ENCODE data around the gene ZNRF2. TPM values are rescaled to one million over a fixed set of nuclear protein-coding genes. Genes with fewer than 3 reads are reported as not detected.

Gene ZNRF2
- total RNA-seq (2022) (25.8 and 28.3 TPM in 2 replicates), Bru-seq, nascent RNA (percentile 91 among the genes with signal in this experiment), BruChase-seq, experiment 1, labeled RNA remaining after a 6-hour chase (percentile 69 among the genes with signal in this experiment), BruChase-seq, experiment 2, labeled RNA remaining after a 2-hour chase (percentile 77 among the genes with signal in this experiment)
- long read RNA-seq, transcript ZNRF2-201 (5 exons, 3,460 nt): major isoform, 65 of 74 reads
- long read RNA-seq, partial matches to known transcripts: 3 of 74 reads
- long read RNA-seq, other reads (novel, unspliced or antisense): 6 of 74 reads

DNA sequence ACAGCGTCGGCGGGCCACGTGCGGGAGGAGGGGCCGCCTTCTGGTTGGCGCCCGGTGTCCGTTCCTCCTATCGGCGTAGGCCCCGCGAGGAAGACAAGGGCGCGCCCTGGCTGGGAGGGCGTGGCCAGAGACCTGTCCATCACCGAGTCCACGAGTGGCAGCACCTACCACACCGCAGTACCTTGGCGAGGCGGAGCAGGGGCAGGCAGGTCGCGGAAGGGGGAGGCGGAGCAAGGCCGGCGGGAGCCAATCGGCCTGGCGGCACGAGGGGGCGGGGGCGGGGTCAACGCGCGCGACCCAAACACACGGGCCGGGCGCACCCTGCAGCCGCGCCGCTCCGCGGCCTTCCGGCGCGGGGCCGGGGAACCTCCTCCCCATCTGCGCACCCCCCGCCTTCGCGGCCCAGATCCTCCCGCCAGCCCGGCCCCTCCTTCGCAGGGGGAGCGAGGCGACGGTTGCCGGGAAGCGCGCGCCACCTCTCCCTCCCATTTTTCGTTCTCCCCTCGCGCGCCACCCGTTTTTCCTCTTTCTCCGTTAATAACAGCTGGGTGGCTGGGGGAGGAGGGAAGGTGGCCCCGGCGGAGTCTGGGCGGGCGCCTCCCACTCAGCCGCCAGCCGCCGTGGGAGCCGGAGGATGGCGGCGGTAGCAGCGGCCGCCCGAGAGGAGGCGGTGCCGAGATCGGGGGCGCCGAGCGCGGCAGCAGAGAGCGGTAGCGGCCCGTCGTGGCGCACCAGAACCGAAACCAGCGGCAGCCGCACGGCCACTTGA, at the start of gene ZNRF2:
ZNRF2 (plus strand) TSS at position 300 of the 769 bp plus-strand sequence. CDS start 761 bp downstream, outside the sequence.
- Mint-ChIP-seq H3K4me1 (ENCODE audit: low read depth, unreplicated experiment) (peaks cover 26% of the 10 kb centered on the region), H3K36me3 (ENCODE audit: insufficient read depth, unreplicated experiment) (peaks cover 34% of the 10 kb centered on the region), H3K27ac (ENCODE audit: unreplicated experiment) (peak within 1 kb of the TSS; percentile 89), H3K27me3 (ENCODE audit: unreplicated experiment) (no peaks in the 10 kb centered on the region), H3K9me3 (ENCODE audit: low read depth, unreplicated experiment) (no peaks in the 10 kb centered on the region), H3K4me3 (ENCODE audit: low read depth, unreplicated experiment) (peak within 1 kb of the TSS; percentile 86)
- DNase-seq: peak; percentile 100
- TF ChIP-seq, protein P1, sequence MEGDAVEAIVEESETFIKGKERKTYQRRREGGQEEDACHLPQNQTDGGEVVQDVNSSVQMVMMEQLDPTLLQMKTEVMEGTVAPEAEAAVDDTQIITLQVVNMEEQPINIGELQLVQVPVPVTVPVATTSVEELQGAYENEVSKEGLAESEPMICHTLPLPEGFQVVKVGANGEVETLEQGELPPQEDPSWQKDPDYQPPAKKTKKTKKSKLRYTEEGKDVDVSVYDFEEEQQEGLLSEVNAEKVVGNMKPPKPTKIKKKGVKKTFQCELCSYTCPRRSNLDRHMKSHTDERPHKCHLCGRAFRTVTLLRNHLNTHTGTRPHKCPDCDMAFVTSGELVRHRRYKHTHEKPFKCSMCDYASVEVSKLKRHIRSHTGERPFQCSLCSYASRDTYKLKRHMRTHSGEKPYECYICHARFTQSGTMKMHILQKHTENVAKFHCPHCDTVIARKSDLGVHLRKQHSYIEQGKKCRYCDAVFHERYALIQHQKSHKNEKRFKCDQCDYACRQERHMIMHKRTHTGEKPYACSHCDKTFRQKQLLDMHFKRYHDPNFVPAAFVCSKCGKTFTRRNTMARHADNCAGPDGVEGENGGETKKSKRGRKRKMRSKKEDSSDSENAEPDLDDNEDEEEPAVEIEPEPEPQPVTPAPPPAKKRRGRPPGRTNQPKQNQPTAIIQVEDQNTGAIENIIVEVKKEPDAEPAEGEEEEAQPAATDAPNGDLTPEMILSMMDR (IDR thresholded peaks at IDR 0.05; ENCODE audit: unreplicated experiment): peak; percentile 78
- CTCF ChIA-PET: interaction anchor here (0.7 to 1.6 kb wide), 8 partner anchors 9 to 267 kb away, joined by 3 to 6 read pairs (median 3); partner anchors contain the start of gene NOD1
- intact Hi-C loops (cut with micrococcal nuclease; ENCODE audit: unreplicated experiment): no loop called here
- BruUV-seq (replicated peaks): no TSS peak

DNA sequence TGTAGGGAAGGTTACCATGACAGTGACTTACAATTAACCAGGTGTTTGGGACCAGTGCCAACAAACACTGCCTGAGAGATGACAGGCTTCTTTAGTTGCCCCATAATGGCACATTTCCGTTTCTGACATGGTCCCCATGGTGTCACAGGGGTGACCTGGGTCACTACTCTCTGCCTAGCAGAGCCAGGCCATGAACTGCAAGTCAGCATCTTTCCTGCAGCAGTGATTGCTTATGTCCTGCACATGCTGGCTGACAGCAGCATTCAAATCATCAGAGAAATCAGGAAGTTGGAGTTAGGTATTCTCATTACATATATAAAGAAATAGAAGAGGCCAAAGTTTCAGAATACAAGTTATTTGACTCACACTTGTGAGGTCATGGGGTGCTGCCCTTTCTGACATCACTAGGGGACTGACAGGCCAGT, 47.1 kb upstream of the ZNRF2 start:
- no peaks in the 10 kb centered on the region for H3K36me3 Mint-ChIP-seq (ENCODE audit: insufficient read depth, unreplicated experiment)
- CTCF ChIA-PET: interaction anchor here (0.6 kb wide), 1 partner anchor 204 kb away, joined by 3 read pairs; no protein-coding TSS in a partner anchor

GRCh38 chr7:30238721-30239441, 45.5 kb upstream of the ZNRF2 start:
- H3K4me3 Mint-ChIP-seq (ENCODE audit: low read depth, unreplicated experiment): no peak overlapping the region

More for the DNA sequence above, 47.1 kb upstream of the ZNRF2 start:
- Mint-ChIP-seq H3K4me1 (ENCODE audit: low read depth, unreplicated experiment) (peaks cover 26% of the 10 kb centered on the region), H3K4me3 (ENCODE audit: low read depth, unreplicated experiment) (no peak overlapping the region), H3K27ac (ENCODE audit: unreplicated experiment) (no peak overlapping the region), H3K9me3 (ENCODE audit: low read depth, unreplicated experiment) (peaks cover 2% of the 10 kb centered on the region), H3K27me3 (ENCODE audit: unreplicated experiment) (peaks cover 16% of the 10 kb centered on the region)
- no peak for DNase-seq
- intact Hi-C loops (cut with micrococcal nuclease; ENCODE audit: unreplicated experiment): no loop called here
- no TSS peak for BruUV-seq (replicated peaks)
- TF ChIP-seq, protein P1 (IDR thresholded peaks at IDR 0.05; ENCODE audit: unreplicated experiment): no peak

More at GRCh38 chr7:30238721-30239441, 45.5 kb upstream of the ZNRF2 start:
- TF ChIP-seq, protein P1 (IDR thresholded peaks at IDR 0.05; ENCODE audit: unreplicated experiment): no peak
- H3K36me3 Mint-ChIP-seq (ENCODE audit: insufficient read depth, unreplicated experiment): no peaks in the 10 kb centered on the region
- no peak overlapping the region for H3K27ac Mint-ChIP-seq (ENCODE audit: unreplicated experiment)
- H3K9me3 Mint-ChIP-seq (ENCODE audit: low read depth, unreplicated experiment): peaks cover 2% of the 10 kb centered on the region
- no TSS peak for BruUV-seq (replicated peaks)
- DNase-seq: peak; percentile 85
- H3K4me1 Mint-ChIP-seq (ENCODE audit: low read depth, unreplicated experiment): peaks cover 26% of the 10 kb centered on the region
- intact Hi-C loops (cut with micrococcal nuclease; ENCODE audit: unreplicated experiment): no loop called here
- peaks cover 16% of the 10 kb centered on the region for H3K27me3 Mint-ChIP-seq (ENCODE audit: unreplicated experiment)
- CTCF ChIA-PET: interaction anchor here (1.0 kb wide), 2 partner anchors 9 to 74 kb away, joined by 3 read pairs; no protein-coding TSS in a partner anchor

Measured in Calu3 (cell line).